Subcutaneous abdominal adipose tissue (tissue), 5 donors: ENCODE data around the gene SOX1.

ENCODE experiments used
- H3K27ac ChIP-seq: one replicate; pipeline ENCODE4 v1.7.0; 2013; ENCODE audit warnings: low read depth, mild to moderate bottlenecking, inconsistent platforms, low read length, moderate library complexity
- H3K27me3 ChIP-seq, 5 donors: one replicate each; pipeline ENCODE4 v1.7.0; 2013; ENCODE audit warnings: low read length in 5 of 5, inconsistent platforms in 1 of 5; ENCODE audit not compliant: control insufficient read depth in 5 of 5, insufficient read depth in 4 of 5
- H3K36me3 ChIP-seq, 5 donors: one replicate each; pipeline ENCODE4 v1.7.0; 2013; ENCODE audit warnings: low read length in 5 of 5; ENCODE audit not compliant: control insufficient read depth in 5 of 5, insufficient read depth in 5 of 5
- H3K4me1 ChIP-seq, 5 donors: one replicate each; pipeline ENCODE4 v1.7.0; 2013; ENCODE audit warnings: low read length in 5 of 5, mild to moderate bottlenecking in 3 of 5, moderate library complexity in 1 of 5; ENCODE audit not compliant: control insufficient read depth in 5 of 5, insufficient read depth in 5 of 5
- H3K4me3 ChIP-seq, 5 donors: one replicate each; pipeline ENCODE4 v1.7.0; 2013; ENCODE audit warnings: low read length in 5 of 5, low read depth in 1 of 5
- H3K9ac ChIP-seq, 5 donors: one replicate each; pipeline ENCODE4 v1.7.0; 2013; ENCODE audit warnings: low read length in 5 of 5, mild to moderate bottlenecking in 4 of 5, moderate library complexity in 3 of 5
- H3K9me3 ChIP-seq, 5 donors: one replicate each; pipeline ENCODE4 v1.7.0; 2013; ENCODE audit warnings: low read length in 5 of 5; ENCODE audit not compliant: control insufficient read depth in 5 of 5
- donor health status: healthy.
- donor health status: healthy.
- donor health status: healthy.
- donor health status: healthy.
- donor health status: healthy.

Gene SOX1

DNA sequence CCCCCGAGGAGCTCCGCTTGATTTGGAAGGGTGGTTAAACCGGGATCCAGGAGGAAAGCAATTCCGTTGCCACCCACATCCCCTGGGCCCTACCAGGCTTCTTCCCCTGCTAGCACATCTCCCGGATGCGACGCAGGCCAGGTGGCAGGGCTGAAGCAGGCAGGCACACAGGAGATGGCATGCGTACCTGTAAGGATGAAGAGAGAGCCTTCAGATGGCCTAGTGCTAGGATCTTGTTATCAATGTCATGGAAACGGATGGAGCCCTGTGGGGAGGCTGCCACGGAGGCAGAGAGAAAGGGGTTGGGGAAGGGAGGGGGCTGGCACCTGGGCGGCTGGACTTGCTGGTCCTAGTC lies 8.5 kb upstream of the SOX1 start:
- Histone ChIP-seq H3K4me1 (peaks cover 0 to 37% (median 22%) of the 10 kb centered on the region in 5 donors), H3K9ac (no peak overlapping the region), H3K27me3 (peaks cover 82 to 97% (median 92%) of the 10 kb centered on the region in 5 donors), H3K36me3 (no peaks in the 10 kb centered on the region), H3K9me3 (no peaks in the 10 kb centered on the region), H3K4me3 (no peak overlapping the region), H3K27ac (no peak overlapping the region)

DNA sequence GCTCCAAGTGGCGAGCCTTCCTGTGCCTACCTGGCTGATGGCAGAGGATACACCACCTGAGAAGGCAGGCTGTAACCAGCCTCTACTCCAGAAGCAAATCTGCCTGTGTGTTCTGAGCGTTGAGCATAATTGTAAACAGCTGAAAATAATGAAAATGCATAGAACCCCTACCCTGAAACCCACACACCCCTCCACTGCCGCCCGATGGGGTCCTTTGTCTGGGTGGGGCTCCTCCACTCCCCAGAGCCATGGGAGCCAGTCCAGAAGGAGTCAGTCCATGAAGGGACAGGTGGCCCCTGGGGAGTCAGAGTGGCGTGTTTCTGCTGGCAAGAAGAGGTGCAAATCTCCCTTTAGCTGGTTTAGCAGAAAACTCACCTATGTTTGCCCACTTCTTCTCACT lies 8.0 kb upstream of the SOX1 start:
- Histone ChIP-seq H3K4me3 (no peak overlapping the region), H3K9me3 (no peaks in the 10 kb centered on the region), H3K36me3 (no peaks in the 10 kb centered on the region), H3K27me3 (peaks cover 82 to 97% (median 92%) of the 10 kb centered on the region in 5 donors), H3K27ac (no peak overlapping the region), H3K9ac (no peak overlapping the region), H3K4me1 (peaks cover 0 to 33% (median 18%) of the 10 kb centered on the region in 5 donors)

DNA sequence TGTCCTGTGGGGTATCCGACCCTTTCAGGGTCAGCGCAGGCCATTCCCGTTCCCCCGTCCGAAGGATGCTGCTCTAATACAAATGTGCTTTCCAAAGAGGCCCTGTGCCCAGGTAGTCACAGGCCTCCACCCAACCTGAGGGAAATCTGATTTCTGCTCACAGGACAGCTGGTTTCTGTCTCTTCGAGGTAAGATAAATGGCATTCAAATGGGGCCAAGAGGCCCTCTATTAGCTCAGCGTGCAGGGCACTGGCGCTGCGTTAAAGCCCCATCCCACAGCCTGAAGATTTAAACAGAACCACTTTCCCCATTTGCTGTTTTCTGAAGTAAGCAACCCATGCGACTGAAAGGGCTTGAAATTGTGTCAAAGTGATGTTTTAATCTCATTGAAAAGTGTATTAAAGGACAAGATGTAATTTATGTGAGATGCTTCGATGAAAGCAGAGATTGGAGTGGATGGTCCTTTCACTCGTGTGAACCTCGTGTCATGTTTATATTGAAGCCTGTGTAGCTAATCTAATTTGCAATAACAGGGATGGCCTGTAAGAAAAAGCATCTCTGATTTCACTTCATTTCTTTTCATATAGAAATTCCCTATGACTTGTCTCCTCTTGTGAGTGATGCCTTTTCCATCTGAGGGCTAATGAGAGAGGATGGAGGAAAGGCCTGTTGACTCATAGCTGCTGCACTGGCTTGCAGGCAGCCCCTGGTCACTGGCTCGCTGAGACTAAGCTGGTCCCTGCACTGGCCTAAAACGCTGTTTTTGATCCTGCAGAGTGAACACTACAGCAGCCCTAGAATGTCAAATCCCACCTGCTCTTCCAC lies 7.3 kb upstream of the SOX1 start:
- Histone ChIP-seq H3K9me3 (no peaks in the 10 kb centered on the region), H3K36me3 (no peaks in the 10 kb centered on the region), H3K27ac (no peak overlapping the region), H3K27me3 (peaks cover 81 to 95% (median 91%) of the 10 kb centered on the region in 5 donors), H3K4me1 (peaks cover 0 to 29% (median 16%) of the 10 kb centered on the region in 5 donors), H3K4me3 (no peak overlapping the region), H3K9ac (no peak overlapping the region)

DNA sequence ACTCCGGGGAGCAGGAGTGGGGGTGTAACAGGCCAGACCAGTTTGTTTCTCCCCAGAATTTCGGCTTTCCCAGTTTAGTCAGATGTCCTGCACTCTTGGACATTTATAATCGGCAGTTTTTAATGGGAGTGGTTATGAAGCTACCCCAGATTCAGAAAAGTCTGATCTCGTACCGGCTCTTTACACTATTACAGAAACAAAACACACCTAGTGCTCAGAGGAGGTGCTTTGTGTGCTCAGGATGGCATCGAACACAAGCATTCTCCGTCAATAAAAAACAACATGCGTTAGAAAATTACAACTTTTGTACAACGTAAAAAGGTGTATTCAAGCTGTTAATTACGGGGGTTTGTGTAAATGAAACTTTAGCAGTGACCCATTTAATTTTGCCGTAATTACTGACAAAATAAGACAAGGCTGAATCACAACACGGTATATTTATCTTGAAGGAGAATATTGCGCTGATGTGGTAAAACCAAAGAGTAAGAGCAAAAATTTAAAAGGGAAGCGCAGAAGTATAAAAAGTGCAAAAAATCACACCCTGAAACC lies 6.6 kb upstream of the SOX1 start:
- H3K27ac ChIP-seq: no peak overlapping the region
- no peaks in the 10 kb centered on the region for H3K36me3 ChIP-seq
- peaks cover 74 to 90% (median 87%) of the 10 kb centered on the region in 5 donors for H3K27me3 ChIP-seq
- no peak overlapping the region for H3K9ac ChIP-seq
- no peak overlapping the region for H3K4me3 ChIP-seq
- peaks cover 0 to 29% (median 16%) of the 10 kb centered on the region in 5 donors for H3K4me1 ChIP-seq
- no peaks in the 10 kb centered on the region for H3K9me3 ChIP-seq

DNA sequence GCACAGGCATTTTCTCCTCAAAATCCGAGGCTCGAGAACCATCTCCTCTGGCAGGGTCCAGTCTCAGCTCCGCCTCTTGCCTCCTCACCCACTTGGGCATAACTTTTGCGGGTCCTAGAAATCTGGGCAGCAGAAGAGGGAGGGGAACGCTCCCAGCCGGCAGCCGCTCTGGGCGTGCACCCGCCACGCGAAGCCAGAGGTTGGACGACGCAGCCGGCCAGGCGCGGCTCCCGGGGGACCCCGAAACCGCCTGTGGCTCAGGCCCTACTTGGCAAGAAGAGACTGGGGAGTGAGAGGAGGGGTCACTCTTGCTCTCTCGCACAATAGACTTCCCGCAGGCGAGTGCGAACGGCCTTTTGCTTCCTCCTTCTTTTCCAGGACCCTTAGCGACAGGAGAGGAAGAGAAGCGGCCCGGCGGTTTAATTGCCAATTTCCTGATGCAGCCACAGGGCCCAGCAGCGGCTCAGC lies 6.0 kb upstream of the SOX1 start:
- Histone ChIP-seq H3K27me3 (peaks cover 71 to 90% (median 87%) of the 10 kb centered on the region in 5 donors), H3K9me3 (no peaks in the 10 kb centered on the region), H3K9ac (no peak overlapping the region), H3K36me3 (no peaks in the 10 kb centered on the region), H3K27ac (no peak overlapping the region), H3K4me3 (no peak overlapping the region), H3K4me1 (peaks cover 0 to 29% (median 16%) of the 10 kb centered on the region in 5 donors)

DNA sequence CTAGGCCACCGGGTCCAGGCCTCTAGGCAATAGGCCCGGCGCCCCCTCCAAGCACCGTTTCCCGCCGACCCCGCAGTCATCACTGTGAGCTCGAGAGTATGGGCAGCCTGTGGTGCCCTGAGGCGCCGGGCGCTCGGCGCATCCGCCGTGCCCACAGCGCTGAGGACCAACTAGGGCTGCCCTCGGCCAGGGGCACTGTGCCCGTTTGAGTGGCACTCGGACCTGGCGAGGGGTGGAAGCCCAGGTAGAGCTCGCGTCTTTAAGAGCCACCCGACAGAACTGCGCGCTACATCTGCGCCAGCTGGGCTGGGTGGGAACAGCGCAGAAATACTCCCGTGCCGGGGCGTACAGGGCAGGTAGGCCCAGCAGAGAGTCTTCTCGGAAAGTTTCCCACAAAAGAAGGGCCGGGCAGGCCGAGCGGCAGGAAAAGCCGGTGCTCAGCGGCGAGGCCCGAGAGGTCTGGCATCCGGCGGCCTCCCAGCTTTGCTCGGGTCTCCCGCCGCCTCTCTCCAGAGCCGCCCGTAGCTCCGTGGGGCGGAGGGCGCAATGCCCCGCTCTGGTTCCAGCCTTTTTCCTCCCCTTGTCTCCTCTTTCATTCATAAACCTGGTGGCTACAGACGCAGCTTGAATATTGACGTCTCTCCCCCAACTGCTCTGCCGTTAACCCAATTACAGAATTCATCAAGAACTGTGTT lies 5.4 kb upstream of the SOX1 start:
- H3K27ac ChIP-seq: no peak overlapping the region
- no peak overlapping the region for H3K4me3 ChIP-seq
- no peaks in the 10 kb centered on the region for H3K9me3 ChIP-seq
- H3K36me3 ChIP-seq: no peaks in the 10 kb centered on the region
- H3K4me1 ChIP-seq: peaks cover 0 to 31% (median 20%) of the 10 kb centered on the region in 5 donors
- H3K9ac ChIP-seq: no peak overlapping the region
- H3K27me3 ChIP-seq: peaks cover 71 to 89% (median 87%) of the 10 kb centered on the region in 5 donors

DNA sequence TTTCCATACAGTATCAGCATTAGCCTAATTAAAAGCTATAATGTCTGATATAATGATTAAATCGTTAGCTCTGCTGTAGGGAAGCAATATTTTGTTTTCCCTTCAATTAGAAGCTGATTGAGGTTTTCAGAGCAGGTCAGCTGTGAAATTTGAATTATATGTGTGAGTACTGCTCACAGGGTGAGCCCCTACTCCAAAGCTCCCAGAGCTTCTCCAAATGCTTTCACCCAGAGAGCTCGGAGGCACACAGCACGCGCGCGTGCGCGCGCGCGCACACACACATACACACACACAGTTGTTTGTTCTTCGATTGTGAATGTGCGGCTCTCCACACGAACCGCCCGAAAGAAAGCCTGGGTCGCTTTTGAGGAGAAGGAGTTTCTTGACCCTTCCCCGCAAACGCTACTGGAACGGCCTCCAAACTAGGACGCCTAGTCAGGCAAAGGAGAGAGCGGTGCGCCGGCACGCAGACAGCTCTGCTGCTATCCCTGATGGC lies 4.8 kb upstream of the SOX1 start:
- H3K36me3 ChIP-seq: no peaks in the 10 kb centered on the region
- peaks cover 65 to 84% (median 82%) of the 10 kb centered on the region in 5 donors for H3K27me3 ChIP-seq
- no peak overlapping the region for H3K4me3 ChIP-seq
- H3K27ac ChIP-seq: no peak overlapping the region
- no peak overlapping the region for H3K9ac ChIP-seq
- H3K4me1 ChIP-seq: peaks cover 0 to 29% (median 24%) of the 10 kb centered on the region in 5 donors
- H3K9me3 ChIP-seq: no peaks in the 10 kb centered on the region

DNA sequence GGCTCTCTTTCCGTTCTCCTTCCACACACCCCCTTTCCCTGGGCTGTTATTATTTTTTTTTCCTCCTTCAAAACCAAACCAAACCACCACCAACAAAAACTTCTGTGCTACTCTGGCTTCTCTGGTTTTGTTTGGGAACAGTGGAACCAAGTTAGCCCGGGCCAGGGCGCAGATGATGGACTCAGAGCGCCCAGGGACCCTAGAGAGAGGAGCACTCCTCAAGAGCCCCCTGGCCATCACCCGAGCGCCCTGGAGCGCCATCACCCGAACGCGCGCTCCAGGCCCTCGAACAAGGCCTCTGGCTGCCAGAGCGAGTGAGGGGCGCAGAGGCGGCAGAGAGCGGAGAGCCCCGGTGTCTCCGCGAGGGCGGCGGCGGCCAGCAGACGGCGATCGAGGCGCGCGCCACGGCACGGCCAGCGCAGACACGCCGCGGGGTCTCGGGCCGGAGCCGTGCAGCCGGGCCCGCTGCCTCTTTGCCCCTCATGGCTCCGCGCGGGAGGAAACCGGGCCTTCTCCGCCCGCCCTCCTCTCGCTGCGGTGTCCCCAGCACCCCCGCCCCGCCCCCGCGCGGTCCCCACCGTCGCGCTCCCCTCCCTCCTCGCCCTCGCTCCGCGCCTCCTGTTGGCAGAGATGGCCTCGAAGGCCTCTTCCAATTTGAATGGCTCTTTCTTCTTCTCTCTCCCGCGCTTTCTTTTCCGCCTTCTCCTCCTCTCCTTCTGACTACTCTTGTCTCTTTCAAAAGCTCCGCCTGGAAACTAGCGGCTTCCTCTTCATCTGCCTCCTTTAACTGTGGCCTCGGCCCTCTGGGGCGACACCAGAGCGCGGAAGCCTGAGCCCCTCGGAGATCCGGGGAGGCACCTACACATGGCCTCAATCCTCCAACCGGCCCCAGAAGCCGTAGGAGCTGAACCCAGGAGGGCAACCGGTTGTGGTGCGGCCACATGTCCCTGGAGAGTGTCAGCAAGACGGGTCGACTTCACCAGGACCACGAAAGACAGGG lies 4.1 kb upstream of the SOX1 start:
- Histone ChIP-seq H3K36me3 (no peaks in the 10 kb centered on the region), H3K9me3 (no peaks in the 10 kb centered on the region), H3K9ac (no peak overlapping the region), H3K4me3 (no peak overlapping the region), H3K4me1 (peaks cover 0 to 28% (median 24%) of the 10 kb centered on the region in 5 donors), H3K27me3 (peaks cover 60 to 79% (median 78%) of the 10 kb centered on the region in 5 donors), H3K27ac (no peak overlapping the region)

DNA sequence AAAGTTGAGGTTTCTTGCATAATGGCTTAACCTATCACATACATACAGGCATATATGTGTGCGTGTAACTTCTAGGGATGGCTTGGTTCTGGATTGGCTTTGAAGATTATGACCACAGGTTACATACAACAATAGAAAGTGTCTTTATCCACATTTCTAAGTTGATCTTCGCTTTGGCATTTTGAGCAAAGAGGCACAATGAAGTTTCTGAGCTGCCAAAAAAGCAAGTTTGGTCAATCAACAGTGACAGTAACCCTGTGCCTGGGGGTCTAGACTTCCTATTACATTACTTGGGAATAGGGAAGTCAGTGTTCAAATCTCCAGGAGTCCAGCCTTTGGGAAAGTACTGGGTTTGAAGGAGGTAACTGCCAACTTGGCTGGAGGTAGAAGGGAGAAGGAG lies 3.1 kb upstream of the SOX1 start:
- H3K4me1 ChIP-seq: peaks cover 0 to 31% (median 20%) of the 10 kb centered on the region in 5 donors

More for the DNA sequence above, 3.1 kb upstream of the SOX1 start:
- Histone ChIP-seq H3K9me3 (no peaks in the 10 kb centered on the region), H3K4me3 (no peak overlapping the region), H3K27ac (no peak overlapping the region), H3K27me3 (peaks cover 51 to 71% (median 71%) of the 10 kb centered on the region in 5 donors), H3K36me3 (no peaks in the 10 kb centered on the region), H3K9ac (no peak overlapping the region)
